Endodermal cell (in vitro differentiated cells): ENCODE measurements around the gene MRAP. TPM values are rescaled to one million over a fixed set of nuclear protein-coding genes. Genes with fewer than 3 reads are reported as not detected.
"Not testable (repeated sequence)": the region's sequence is repeated elsewhere in the genome, so short reads cannot be mapped to it uniquely, and the experiment has no call there.

Experiments
- DNase-seq: peaks from one replicate; pipeline ENCODE4 v3.0.0-alpha.2; 2017
- H3K27ac ChIP-seq: 2 replicates; pipeline ENCODE4 v1.5.1; 2013; ENCODE audit warnings: mild to moderate bottlenecking, low read depth, low read length, moderate library complexity
- H3K27me3 ChIP-seq: 2 replicates; pipeline ENCODE4 v1.6.1; 2013; ENCODE audit warnings: mild to moderate bottlenecking, low read length, moderate library complexity; ENCODE audit not compliant: insufficient read depth, control insufficient read depth, poor library complexity, severe bottlenecking
- H3K36me3 ChIP-seq: 2 replicates; pipeline ENCODE4 v1.7.0; 2013; ENCODE audit warnings: mild to moderate bottlenecking, low read length, moderate library complexity; ENCODE audit not compliant: control insufficient read depth, insufficient read depth
- H3K4me1 ChIP-seq: one replicate; pipeline ENCODE4 v1.7.0; 2013; ENCODE audit warnings: low read length; ENCODE audit not compliant: control insufficient read depth, insufficient read depth
- H3K4me3 ChIP-seq: 2 replicates; pipeline ENCODE4 v1.5.1; 2013; ENCODE audit warnings: mild to moderate bottlenecking, low read length, moderate library complexity
- H3K9ac ChIP-seq: 2 replicates; pipeline ENCODE4 v1.6.1; 2013; ENCODE audit warnings: mild to moderate bottlenecking, low read length, moderate library complexity; ENCODE audit not compliant: poor library complexity, severe bottlenecking; ENCODE audit errors: extremely low read depth
- H3K9me3 ChIP-seq: 2 replicates; pipeline ENCODE4 v1.6.1; 2013; ENCODE audit warnings: mild to moderate bottlenecking, low read length, moderate library complexity; ENCODE audit not compliant: control insufficient read depth
- H3K27ac Mint-ChIP-seq: 2 replicates; pipeline ENCODE4 v1.8.0; 2020; ENCODE audit warnings: mixed read lengths
- H3K27me3 Mint-ChIP-seq: 2 replicates; pipeline ENCODE4 v1.8.0; 2021; ENCODE audit warnings: mild to moderate bottlenecking, mixed read lengths; ENCODE audit not compliant: insufficient read depth
- H3K36me3 Mint-ChIP-seq: 2 replicates; pipeline ENCODE4 v1.8.0; 2020; ENCODE audit warnings: low read depth, mixed read lengths
- H3K4me1 Mint-ChIP-seq: 2 replicates; pipeline ENCODE4 v1.8.0; 2020; ENCODE audit warnings: mixed read lengths
- H3K4me3 Mint-ChIP-seq: 2 replicates; pipeline ENCODE4 v1.8.0; 2020; ENCODE audit warnings: mild to moderate bottlenecking, moderate library complexity, mixed read lengths
- H3K9me3 Mint-ChIP-seq: 2 replicates; pipeline ENCODE4 v1.8.0; 2020; ENCODE audit warnings: mild to moderate bottlenecking, mixed read lengths
- CTCF ChIP-seq: fragments of 200-600 bp; sonication (generic); conservative IDR thresholded peaks from 2 replicates; pipeline ENCODE4 v1.5.0; 2021; ENCODE audit warnings: antibody characterized with exemption, mild to moderate bottlenecking
- WGBS, 2 experiments: methylation state at CpG; one replicate each; pipeline versions ENCODE4 v1.1.5 to v1.1.7; 2013; ENCODE audit warnings: missing lambda C conversion rate in 2 of 2, mixed read lengths in 1 of 2; ENCODE audit not compliant: insufficient coverage in 1 of 2, insufficient read length in 1 of 2; 5-methylcytosine and 5-hydroxymethylcytosine counted together
- total RNA-seq, 2 donors: library from RNA; stranded (reverse); fragmentation: NEBNext Ultra II Directional in 1 of 2; extraction: Animal tissue kit (Norgen Biotek cat#: 25700) in 1 of 2; gene quantifications; 2 replicates in 1 of 2; 3 replicates in 1 of 2; pipeline ENCODE4 v1.2.1, GENCODE V29; 2021

Gene MRAP
- total RNA-seq, 2 donors from 2014 or later, result not detected

GRCh38 chr21:32308696-32309095 lies 10.0 kb downstream of the MRAP start:
- DNase-seq, result no peak
- no peak for TF ChIP-seq CTCF
- no peak overlapping the region for H3K27ac Mint-ChIP-seq

GRCh38 chr21:32309906-32310460 lies 11.3 kb downstream of the MRAP start:
- H3K4me3 ChIP-seq, result no peak overlapping the region
- no peak for DNase-seq
- H3K36me3 Mint-ChIP-seq, result peaks cover 26% of the 10 kb centered on the region
- H3K36me3 ChIP-seq, result peaks cover 23% of the 10 kb centered on the region
- no peak overlapping the region for H3K27ac Mint-ChIP-seq
- H3K4me3 Mint-ChIP-seq, result no peak overlapping the region
- H3K4me1 Mint-ChIP-seq, result peaks cover 8% of the 10 kb centered on the region
- no peaks in the 10 kb centered on the region for H3K9me3 Mint-ChIP-seq
- H3K9ac ChIP-seq, result no peak overlapping the region
- H3K9me3 ChIP-seq, result no peaks in the 10 kb centered on the region
- TF ChIP-seq CTCF, result no peak
- WGBS, 2 experiments, result 89% methylated on average over 4 to 7 of the region's 7 CpGs
- no peaks in the 10 kb centered on the region for H3K27me3 Mint-ChIP-seq
- no peaks in the 10 kb centered on the region for H3K27me3 ChIP-seq
- no peaks in the 10 kb centered on the region for H3K4me1 ChIP-seq
- H3K27ac ChIP-seq, result no peak overlapping the region

More at GRCh38 chr21:32308696-32309095, 10.0 kb downstream of the MRAP start:
- peaks cover 22% of the 10 kb centered on the region for H3K36me3 Mint-ChIP-seq
- H3K9me3 Mint-ChIP-seq, result no peaks in the 10 kb centered on the region
- peaks cover 8% of the 10 kb centered on the region for H3K4me1 Mint-ChIP-seq
- H3K9ac ChIP-seq, result no peak overlapping the region
- no peak overlapping the region for H3K4me3 ChIP-seq
- H3K27me3 ChIP-seq, result no peaks in the 10 kb centered on the region
- 81 to 85% methylated on average over 5 to 10 of the region's 10 CpGs for WGBS, 2 experiments
- H3K36me3 ChIP-seq, result peaks cover 12% of the 10 kb centered on the region
- no peaks in the 10 kb centered on the region for H3K4me1 ChIP-seq
- no peak overlapping the region for H3K27ac ChIP-seq
- no peak overlapping the region for H3K4me3 Mint-ChIP-seq
- no peaks in the 10 kb centered on the region for H3K9me3 ChIP-seq
- H3K27me3 Mint-ChIP-seq, result no peaks in the 10 kb centered on the region

GRCh38 chr21:32310976-32311375 lies 12.3 kb downstream of the MRAP start:
- H3K36me3 ChIP-seq, result peaks cover 23% of the 10 kb centered on the region
- H3K27me3 ChIP-seq, H3K27ac ChIP-seq, H3K27me3 Mint-ChIP-seq, H3K4me3 ChIP-seq, H3K4me1 ChIP-seq, H3K9me3 Mint-ChIP-seq, DNase-seq, H3K4me1 Mint-ChIP-seq, H3K9ac ChIP-seq, H3K27ac Mint-ChIP-seq, H3K9me3 ChIP-seq, H3K4me3 Mint-ChIP-seq: not testable (repeated sequence)
- WGBS, 2 experiments, result 87 to 91% methylated on average over 7 to 9 of the region's 9 CpGs
- H3K36me3 Mint-ChIP-seq, result peaks cover 28% of the 10 kb centered on the region

GRCh38 chr21:32311621-32312020 lies 13.0 kb downstream of the MRAP start:
- Mint-ChIP-seq H3K36me3 (peaks cover 30% of the 10 kb centered on the region), H3K27ac (no peak overlapping the region)
- WGBS, 2 experiments, result 96 to 100% methylated on average over 1 to 9 of the region's 9 CpGs

More at GRCh38 chr21:32311621-32312020, 13.0 kb downstream of the MRAP start:
- peaks cover under 1% of the 10 kb centered on the region for H3K4me1 Mint-ChIP-seq
- H3K4me1 ChIP-seq, result no peaks in the 10 kb centered on the region
- no peak for TF ChIP-seq CTCF
- H3K4me3 ChIP-seq, result no peak overlapping the region
- no peak for DNase-seq
- H3K9me3 ChIP-seq, result no peaks in the 10 kb centered on the region
- peaks cover 23% of the 10 kb centered on the region for H3K36me3 ChIP-seq
- no peak overlapping the region for H3K27ac ChIP-seq
- no peak overlapping the region for H3K4me3 Mint-ChIP-seq
- no peak overlapping the region for H3K9ac ChIP-seq
- H3K27me3 ChIP-seq, result no peaks in the 10 kb centered on the region
- H3K27me3 Mint-ChIP-seq, result no peaks in the 10 kb centered on the region
- no peaks in the 10 kb centered on the region for H3K9me3 Mint-ChIP-seq
